ENCODE data around the gene SHKBP1.

- TF ChIP-seq, protein P1, sequence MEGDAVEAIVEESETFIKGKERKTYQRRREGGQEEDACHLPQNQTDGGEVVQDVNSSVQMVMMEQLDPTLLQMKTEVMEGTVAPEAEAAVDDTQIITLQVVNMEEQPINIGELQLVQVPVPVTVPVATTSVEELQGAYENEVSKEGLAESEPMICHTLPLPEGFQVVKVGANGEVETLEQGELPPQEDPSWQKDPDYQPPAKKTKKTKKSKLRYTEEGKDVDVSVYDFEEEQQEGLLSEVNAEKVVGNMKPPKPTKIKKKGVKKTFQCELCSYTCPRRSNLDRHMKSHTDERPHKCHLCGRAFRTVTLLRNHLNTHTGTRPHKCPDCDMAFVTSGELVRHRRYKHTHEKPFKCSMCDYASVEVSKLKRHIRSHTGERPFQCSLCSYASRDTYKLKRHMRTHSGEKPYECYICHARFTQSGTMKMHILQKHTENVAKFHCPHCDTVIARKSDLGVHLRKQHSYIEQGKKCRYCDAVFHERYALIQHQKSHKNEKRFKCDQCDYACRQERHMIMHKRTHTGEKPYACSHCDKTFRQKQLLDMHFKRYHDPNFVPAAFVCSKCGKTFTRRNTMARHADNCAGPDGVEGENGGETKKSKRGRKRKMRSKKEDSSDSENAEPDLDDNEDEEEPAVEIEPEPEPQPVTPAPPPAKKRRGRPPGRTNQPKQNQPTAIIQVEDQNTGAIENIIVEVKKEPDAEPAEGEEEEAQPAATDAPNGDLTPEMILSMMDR (IDR thresholded peaks at IDR 0.05; ENCODE audit: borderline replicate concordance, extremely low read depth, low read length, poor library complexity, severe bottlenecking) = no peak
- TF ChIP-seq EZH2 (IDR thresholded peaks at IDR 0.05; ENCODE audit: borderline replicate concordance, low read depth, low read length, severe bottlenecking) = no peak
Measured at GRCh38 chr19:40550951-40551350, 25.7 kb upstream of the SHKBP1 start.

All from DND-41 (cell line).